Left renal pelvis (tissue), 4 donors: ENCODE data around the gene AJAP1. TPM values are rescaled to one million over a fixed set of nuclear protein-coding genes. Genes with fewer than 3 reads are reported as not detected.

ENCODE experiments used
- DNase-seq, 4 donors: peaks; one replicate each; pipeline ENCODE4 v3.0.0-alpha.2; 2013; ENCODE audit warnings: low read depth in 4 of 4, low spot score in 3 of 4
- polyA plus RNA-seq, 4 donors: library from polyadenylated mRNA; unstranded; fragments of 120-200 nt; gene quantifications; one replicate each; pipeline ENCODE4 v1.2.1, GENCODE V29; 2013; ENCODE audit not compliant: insufficient read length in 4 of 4

AJAP1 gene
- polyA plus RNA-seq, 4 donors = 1.2 to 1.9 (median 1.4) TPM

GRCh38 chr1:4697801-4698200 lies 43.4 kb downstream of the AJAP1 start:
- DNase-seq = no peak

DNA sequence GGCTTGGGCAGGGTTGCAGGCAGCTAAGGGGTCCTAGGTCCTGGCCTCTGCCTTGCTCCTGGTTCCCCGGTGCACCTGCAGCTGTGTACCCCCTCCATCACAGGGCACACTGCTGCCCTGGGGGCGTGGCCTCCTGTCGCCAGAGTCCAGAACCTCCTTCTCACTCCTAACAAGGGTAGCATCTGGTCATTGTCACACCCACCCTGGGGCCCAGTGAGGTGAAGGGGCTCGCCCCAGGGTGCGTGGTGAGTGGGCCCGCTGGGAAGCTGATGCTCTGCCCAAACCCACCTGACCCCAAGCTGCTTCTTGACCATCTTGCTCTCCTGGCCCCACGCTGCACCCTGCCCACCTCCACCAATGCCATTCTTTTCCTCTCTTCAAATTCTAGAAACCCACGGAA lies 44.5 kb downstream of the AJAP1 start:
- no peak for DNase-seq

GRCh38 chr1:4699376-4700301 lies 45.2 kb downstream of the AJAP1 start:
- no peak for DNase-seq

- peak in 1 of 4 donors; percentile 12 for DNase-seq
Observed at GRCh38 chr1:4700801-4701200, 46.4 kb downstream of the AJAP1 start.

DNA sequence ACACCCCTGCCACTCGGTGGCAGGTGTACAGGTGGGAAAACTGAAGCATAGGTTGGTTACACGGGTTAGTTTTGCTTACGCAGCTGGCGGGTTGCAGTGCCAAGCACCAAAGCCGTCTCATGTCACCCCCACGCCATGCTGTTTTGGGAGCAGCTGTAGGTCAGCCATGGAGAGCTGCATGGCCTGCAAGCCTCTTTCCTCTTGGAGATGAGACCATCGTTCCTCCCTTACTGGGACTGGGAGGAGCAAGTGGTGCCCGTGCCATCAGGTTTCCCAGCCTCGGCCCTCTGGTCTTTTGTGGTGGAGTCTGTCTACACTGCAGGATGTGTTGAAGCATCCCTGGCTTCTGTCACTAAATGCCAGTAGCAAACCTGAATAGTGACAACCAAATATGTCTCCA lies 46.9 kb downstream of the AJAP1 start:
- no peak for DNase-seq

GRCh38 chr1:4702464-4702863 lies 48.1 kb downstream of the AJAP1 start:
- no peak for DNase-seq

GRCh38 chr1:4702932-4703331 lies 48.5 kb downstream of the AJAP1 start:
- peak in 2 of 4 donors; percentile 14 to 42 for DNase-seq

DNA sequence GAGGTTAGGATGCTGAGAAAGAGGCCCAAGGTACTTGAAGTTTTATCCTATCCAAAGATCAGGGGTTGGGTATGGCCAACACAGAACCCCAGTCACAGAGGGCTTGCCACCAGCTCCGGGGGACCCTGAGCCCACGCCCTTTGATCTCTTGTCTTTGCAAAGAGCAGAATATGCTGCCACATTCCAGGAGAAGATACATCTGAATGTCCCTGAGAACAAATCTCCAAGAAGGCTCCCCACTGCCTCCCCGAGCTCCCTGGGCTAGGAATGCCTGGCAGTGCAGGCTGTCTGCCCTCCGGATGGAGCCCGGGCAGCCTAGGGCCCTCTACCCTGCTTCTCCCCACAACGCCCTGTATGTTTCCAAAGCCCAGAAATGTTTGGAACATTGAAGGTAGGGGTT lies 49.2 kb downstream of the AJAP1 start:
- DNase-seq = no peak

- no peak for DNase-seq
Observed at GRCh38 chr1:4708840-4709507, 54.6 kb downstream of the AJAP1 start.

DNA sequence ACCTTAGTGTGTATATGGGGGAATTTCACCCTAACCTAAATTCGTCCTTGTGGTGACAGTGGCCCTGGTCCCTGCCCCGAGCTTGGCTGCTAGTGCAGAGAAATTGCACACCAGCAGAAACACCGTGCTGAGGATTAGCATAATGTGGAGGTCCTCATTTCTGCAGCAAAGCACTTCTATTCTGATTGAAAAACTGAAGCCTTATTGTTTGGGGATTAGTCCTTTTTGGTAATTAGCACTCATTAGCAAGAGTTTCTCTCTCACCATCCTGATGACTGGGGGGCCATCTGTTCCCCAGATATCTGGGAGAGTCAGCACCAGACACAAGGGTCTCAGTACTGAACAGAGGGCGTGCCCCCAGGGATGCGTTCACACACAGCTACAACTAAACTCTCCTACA lies 55.2 kb downstream of the AJAP1 start:
- DNase-seq = no peak

DNA sequence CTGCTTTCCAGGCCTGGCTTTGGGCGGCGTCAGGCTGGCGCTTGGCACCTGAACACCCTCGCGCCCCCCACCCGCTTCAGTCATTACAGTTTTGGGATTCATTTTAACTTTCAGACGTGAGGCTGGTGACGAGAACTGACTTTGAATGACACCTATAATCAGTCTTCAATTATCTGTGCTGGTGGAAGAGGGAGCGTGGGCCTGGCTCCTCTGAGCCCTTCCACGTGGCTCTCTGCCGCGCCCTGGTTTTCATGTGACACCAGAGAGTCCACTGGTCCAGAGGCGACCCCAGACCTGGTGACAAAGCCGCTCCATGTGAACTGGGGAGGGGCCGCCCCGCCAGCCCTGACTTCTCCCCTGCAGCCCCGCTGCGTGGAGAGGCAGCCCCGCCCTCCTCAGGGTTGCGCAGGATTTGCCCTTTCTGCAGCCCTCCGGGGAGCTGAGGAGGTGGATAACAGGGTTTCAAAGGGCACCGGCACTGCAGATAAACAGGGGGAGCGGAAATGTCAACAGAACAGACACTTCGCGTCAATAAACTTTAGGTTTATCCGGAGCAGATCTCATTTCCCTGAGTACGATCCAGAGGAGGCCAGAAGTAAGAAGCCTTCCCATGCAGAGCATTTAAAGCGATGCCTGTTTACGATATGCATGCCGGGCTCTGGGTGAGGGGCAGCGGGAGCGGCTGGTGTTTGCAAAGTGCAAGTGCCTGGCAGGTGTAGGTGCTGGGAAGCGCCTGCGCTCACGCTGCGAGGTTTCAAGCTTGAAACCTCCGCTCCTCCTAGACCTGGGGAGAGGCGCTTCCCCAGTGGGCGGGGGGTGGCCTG lies 56.4 kb downstream of the AJAP1 start:
- peak in 1 of 4 donors; percentile 29 for DNase-seq

- DNase-seq = no peak
Observed at GRCh38 chr1:4711416-4712275, 57.2 kb downstream of the AJAP1 start.

- no peak for DNase-seq
Observed at GRCh38 chr1:4713669-4714068, 59.3 kb downstream of the AJAP1 start.

- DNase-seq = no peak
Observed at GRCh38 chr1:4716406-4716805, 62.0 kb downstream of the AJAP1 start.

- DNase-seq = no peak
Observed at GRCh38 chr1:4718071-4718470, 63.7 kb downstream of the AJAP1 start.

GRCh38 chr1:4723106-4723505 lies 68.7 kb downstream of the AJAP1 start:
- no peak for DNase-seq

DNA sequence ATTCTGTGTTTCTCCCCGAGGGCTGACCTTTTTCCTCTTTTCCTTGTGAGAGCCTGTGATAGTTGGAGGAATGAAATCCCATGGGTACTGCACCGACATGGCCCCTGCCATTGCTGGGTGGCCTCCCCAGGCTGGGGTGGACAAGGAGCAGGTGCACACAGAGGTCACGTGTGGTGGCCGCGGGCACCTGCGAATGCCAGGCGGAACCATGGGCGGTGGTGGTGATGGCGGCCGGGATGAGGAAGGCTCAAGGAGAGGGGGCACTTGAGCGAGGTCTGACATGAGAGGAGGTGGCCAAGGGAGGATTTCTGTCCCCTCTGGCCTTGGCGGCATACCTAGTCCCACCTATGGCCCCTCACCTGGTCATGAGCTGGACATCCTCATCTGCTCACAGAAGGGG lies 69.6 kb downstream of the AJAP1 start:
- DNase-seq = no peak

DNA sequence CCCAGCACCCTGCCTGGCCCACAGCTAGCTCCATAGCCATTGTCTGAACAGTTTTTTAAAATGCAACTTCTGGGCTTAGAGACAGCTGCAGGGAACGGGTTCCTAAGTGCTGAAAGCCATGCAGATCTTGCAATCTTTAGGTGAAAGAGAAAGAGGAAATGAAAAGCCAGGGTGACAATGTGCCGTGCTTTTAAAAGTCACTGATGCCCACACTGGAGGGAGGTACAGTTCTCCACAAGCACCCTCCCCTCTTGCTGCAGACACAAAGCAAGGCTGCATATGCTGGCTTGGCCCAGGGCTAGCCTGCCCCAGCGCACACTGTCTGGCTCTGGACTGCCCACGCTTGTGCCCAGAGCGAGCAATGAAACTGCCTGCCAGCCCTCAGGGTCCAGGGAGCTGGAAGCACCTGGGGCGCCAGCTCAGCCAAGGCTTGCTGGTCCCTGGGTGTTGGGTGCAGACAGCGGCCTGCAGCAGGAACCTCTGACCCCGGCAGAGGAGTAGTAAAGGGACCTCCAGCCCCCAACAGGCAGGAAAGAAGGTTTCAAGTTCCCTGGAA lies 70.4 kb downstream of the AJAP1 start:
- no peak for DNase-seq

DNA sequence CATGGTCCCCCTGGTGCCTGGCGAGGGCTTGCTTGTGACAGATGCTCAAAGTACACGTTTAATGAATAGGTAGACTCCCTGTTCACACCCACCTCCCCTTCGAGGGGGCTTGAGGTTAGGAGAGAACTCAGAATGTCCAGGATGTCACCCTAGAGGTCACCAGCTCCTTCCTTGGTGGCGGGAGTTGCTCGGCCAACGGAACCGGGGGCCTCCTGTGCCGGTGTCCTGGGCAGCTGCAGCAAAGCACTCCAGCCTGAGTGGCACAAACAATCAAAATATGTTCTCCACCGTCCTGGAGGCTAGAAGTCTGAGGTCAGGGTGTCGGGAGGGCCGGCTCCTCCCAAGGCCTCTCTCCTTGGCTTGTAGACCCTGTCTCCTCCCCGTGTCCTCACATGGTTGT lies 71.0 kb downstream of the AJAP1 start:
- DNase-seq = no peak
